Activated CD8-positive, alpha-beta memory T cell treated with anti-CD3 and anti-CD28 coated beads, Interleukin-2, amount 50 U/mL, for 48 hours (primary cell): ENCODE data around the gene CYP2U1.
"Not testable (repeated sequence)": the region's sequence is repeated elsewhere in the genome, so short reads cannot be mapped to it uniquely, and the experiment has no call there.

Experiments
- DNase-seq: peaks from one replicate; pipeline ENCODE4 v3.0.0-alpha.2; 2020

CYP2U1 gene

GRCh38 chr4:107922486-107923473 lies 8.6 kb upstream of the CYP2U1 start:
- DNase-seq, result no peak

GRCh38 chr4:107925713-107926112 lies 5.6 kb upstream of the CYP2U1 start:
- DNase-seq, result not testable (repeated sequence)

- not testable (repeated sequence) for DNase-seq
Observed at GRCh38 chr4:107926875-107927274, 4.5 kb upstream of the CYP2U1 start.

GRCh38 chr4:107931775-107932321 lies 499 bp downstream of the CYP2U1 start:
- DNase-seq, result peak; percentile 66

- no peak for DNase-seq
Observed at GRCh38 chr4:107935246-107935645, 3.9 kb downstream of the CYP2U1 start.

GRCh38 chr4:107937040-107937439 lies 5.7 kb downstream of the CYP2U1 start:
- no peak for DNase-seq

GRCh38 chr4:107939307-107939706 lies 8.0 kb downstream of the CYP2U1 start:
- no peak for DNase-seq

GRCh38 chr4:107945809-107946208 lies 14.5 kb downstream of the CYP2U1 start:
- no peak for DNase-seq

- DNase-seq, result no peak
Observed at GRCh38 chr4:107950746-107951540, 19.6 kb downstream of the CYP2U1 start.

GRCh38 chr4:107951551-107951950 lies 20.2 kb downstream of the CYP2U1 start:
- DNase-seq, result no peak

- no peak for DNase-seq
Observed at GRCh38 chr4:107956011-107956410, 24.7 kb downstream of the CYP2U1 start.

GRCh38 chr4:107966903-107967302 lies 35.6 kb downstream of the CYP2U1 start:
- DNase-seq, result no peak

- not testable (repeated sequence) for DNase-seq
Observed at GRCh38 chr4:107967519-107967918, 36.2 kb downstream of the CYP2U1 start.

- DNase-seq, result not testable (repeated sequence)
Observed at GRCh38 chr4:107967921-107968320, 36.6 kb downstream of the CYP2U1 start.

GRCh38 chr4:107970063-107970798 lies 38.9 kb downstream of the CYP2U1 start:
- no peak for DNase-seq

GRCh38 chr4:107972605-107973004 lies 41.3 kb downstream of the CYP2U1 start:
- no peak for DNase-seq

- DNase-seq, result no peak
Observed at GRCh38 chr4:107974523-107974922, 43.2 kb downstream of the CYP2U1 start.

- no peak for DNase-seq
Observed at GRCh38 chr4:107977482-107977881, 46.1 kb downstream of the CYP2U1 start.

GRCh38 chr4:107977966-107978705 lies 46.8 kb downstream of the CYP2U1 start:
- no peak for DNase-seq

GRCh38 chr4:107978716-107979451 lies 47.5 kb downstream of the CYP2U1 start:
- DNase-seq, result no peak
